Mucosa of stomach (tissue), 1 donor: ENCODE results near the gene KCNK6.

Experiments used
- H3K27me3 ChIP-seq: one replicate; pipeline ENCODE4 v1.7.0; 2013; ENCODE audit warnings: mild to moderate bottlenecking, low read length; ENCODE audit not compliant: control insufficient read depth, insufficient read depth
- H3K36me3 ChIP-seq: one replicate; pipeline ENCODE4 v1.7.0; 2013; ENCODE audit warnings: low read length; ENCODE audit not compliant: control insufficient read depth, insufficient read depth
- H3K4me1 ChIP-seq: one replicate; pipeline ENCODE4 v1.7.0; 2013; ENCODE audit warnings: mild to moderate bottlenecking, low read length; ENCODE audit not compliant: control insufficient read depth, insufficient read depth
- H3K4me3 ChIP-seq: one replicate; pipeline ENCODE4 v1.7.0; 2013; ENCODE audit warnings: low read length
- H3K9ac ChIP-seq: one replicate; pipeline ENCODE4 v1.7.0; 2013; ENCODE audit warnings: mild to moderate bottlenecking, low read length, moderate library complexity
- H3K9me3 ChIP-seq: one replicate; pipeline ENCODE4 v1.7.0; 2013; ENCODE audit warnings: mild to moderate bottlenecking, low read length, moderate library complexity; ENCODE audit not compliant: control insufficient read depth
- donor health status: Pancreatic carcinoma.

The KCNK6 gene

DNA sequence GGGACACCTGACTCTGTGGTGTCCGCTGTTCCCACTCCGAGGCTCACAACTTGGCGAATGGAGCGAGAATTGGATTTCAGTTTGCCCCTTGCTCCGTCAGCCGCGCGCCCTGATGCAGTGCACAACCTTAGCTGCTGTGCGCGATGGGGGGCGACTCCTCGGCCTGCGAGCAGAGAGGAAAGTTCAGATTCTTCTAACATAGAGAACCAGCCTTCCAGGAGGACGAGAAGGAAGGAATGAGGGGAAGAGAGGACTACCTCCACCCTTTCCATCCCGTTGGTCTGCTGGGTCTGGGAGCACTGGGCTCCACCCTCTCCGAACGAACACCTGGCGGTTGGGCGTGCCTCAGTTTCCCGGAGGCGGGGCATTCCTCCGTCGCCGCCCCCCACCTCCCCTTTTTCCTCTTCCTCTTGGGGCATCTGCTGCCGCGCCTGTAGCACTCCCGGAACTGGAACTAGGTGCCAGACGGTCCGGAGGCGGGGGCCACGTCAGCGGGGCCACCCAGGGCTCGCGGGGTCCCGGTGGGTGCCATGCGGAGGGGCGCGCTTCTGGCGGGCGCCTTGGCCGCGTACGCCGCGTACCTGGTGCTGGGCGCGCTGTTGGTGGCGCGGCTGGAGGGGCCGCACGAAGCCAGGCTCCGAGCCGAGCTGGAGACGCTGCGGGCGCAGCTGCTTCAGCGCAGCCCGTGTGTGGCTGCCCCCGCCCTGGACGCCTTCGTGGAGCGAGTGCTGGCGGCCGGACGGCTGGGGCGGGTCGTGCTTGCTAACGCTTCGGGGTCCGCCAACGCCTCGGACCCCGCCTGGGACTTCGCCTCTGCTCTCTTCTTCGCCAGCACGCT lies at the start of gene KCNK6:
Gene KCNK6, plus strand, starts transcription at position 425 of the 838 bp plus-strand sequence. Its CDS starts 106 bp downstream, at position 531.
- peak within 1 kb of the TSS; percentile 72 for H3K4me3 ChIP-seq
- no peaks in the 10 kb centered on the region for H3K27me3 ChIP-seq
- H3K9ac ChIP-seq, result peak within 1 kb of the TSS; percentile 81
- H3K36me3 ChIP-seq, result no peaks in the 10 kb centered on the region
- no peaks in the 10 kb centered on the region for H3K9me3 ChIP-seq
- peaks cover 32% of the 10 kb centered on the region for H3K4me1 ChIP-seq

DNA sequence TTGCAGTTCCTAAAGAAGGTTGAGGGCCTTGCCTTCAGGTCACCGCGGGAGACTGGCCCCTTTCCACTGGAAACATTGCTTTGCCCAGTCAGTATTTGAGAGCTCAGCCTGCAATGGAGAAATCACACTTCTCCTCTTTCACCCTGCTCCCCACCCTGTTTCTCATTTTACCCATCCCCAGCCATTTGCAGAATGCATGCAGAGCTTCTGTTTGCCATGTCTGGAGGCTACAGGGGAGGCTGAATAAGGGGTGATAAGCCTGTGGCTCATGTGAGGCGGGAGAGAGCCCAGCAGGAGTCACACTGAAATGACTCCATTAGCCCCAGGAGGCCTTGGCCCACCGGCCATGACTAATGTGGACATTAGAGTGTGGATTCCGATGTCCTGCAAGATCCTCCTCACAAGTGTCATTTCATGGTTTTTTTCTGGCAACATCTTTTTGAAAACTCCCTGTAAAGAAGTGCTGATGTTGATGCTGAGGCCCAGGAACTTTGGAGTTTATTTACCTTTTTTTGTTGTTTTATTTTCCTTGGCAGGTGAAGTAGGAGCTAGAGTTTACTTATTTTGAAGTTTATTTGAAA lies 49.0 kb upstream of the KCNK6 start:
- Histone ChIP-seq H3K9me3 (no peaks in the 10 kb centered on the region), H3K27me3 (no peaks in the 10 kb centered on the region), H3K9ac (no peak overlapping the region), H3K4me3 (no peak overlapping the region), H3K36me3 (no peaks in the 10 kb centered on the region), H3K4me1 (peaks cover 79% of the 10 kb centered on the region)

DNA sequence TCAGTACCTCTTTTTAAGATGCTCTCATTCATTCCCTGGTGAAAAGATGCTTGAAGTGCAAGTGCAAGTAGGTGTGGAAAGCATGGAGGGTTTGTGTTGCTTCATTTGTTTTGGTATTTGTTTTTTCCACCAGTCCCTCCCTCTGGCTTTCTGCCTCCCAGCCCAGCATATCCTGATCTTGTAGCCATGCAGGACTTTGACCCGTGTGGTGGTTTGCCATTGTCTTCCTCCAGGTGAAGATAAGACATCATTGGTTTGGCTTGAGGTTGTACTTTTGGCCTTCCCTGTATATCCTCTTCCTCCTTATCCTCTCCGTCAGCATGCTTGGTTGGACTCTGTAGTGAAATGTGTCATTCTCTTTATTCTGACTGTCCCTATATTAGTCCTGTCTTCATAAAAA lies 46.1 kb upstream of the KCNK6 start:
- no peak overlapping the region for H3K9ac ChIP-seq
- no peaks in the 10 kb centered on the region for H3K9me3 ChIP-seq
- no peaks in the 10 kb centered on the region for H3K27me3 ChIP-seq
- H3K4me1 ChIP-seq, result peaks cover 67% of the 10 kb centered on the region
- no peaks in the 10 kb centered on the region for H3K36me3 ChIP-seq
- no peak overlapping the region for H3K4me3 ChIP-seq

DNA sequence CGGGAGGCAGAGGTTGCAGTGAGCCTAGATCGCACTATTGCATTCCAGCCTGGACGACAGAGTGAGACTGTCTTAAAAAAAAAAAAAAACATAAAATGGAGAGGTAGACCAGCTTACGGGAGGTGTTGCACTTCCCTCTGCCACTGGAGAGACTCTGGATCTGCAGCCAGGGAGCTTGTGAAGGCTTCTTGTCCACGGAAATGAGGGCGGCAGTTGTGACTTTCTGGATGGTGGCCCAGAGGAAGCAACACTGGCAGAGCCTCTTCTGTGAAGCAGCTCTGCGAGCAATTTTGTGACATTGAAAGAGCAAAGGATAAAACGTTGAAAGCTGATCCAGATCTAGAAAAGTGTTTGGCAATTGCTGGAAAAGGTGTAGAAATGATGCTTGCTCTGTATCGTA lies 44.9 kb upstream of the KCNK6 start:
- Histone ChIP-seq H3K36me3 (no peaks in the 10 kb centered on the region), H3K9ac (no peak overlapping the region), H3K4me1 (peaks cover 63% of the 10 kb centered on the region), H3K4me3 (no peak overlapping the region), H3K9me3 (no peaks in the 10 kb centered on the region), H3K27me3 (no peaks in the 10 kb centered on the region)

DNA sequence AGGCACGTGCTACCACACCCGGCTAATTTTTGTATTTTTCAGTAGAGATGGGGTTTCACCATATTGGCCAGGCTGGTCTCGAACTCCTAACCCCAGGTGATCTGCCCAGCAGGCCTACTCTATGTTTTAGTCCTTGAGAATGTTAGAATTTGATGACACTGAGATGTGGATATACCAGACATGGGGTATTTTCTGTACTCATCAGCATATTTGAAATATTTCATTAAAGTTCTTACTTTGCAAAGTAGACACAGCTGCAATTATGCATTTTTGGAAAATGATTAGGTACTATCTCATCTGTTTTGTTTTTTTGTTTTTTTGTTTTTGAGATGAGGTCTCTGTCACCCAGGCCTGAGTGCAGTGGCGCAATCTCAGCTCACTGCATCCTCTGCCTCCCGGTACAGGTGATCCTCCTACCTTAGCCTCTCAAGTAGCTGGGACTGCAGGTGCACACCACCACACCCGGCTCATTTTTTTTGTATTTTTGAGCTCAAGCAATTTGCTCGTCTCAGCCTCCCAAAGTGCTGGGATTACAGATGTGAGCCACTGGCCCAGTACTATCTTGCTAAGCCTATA lies 42.6 kb upstream of the KCNK6 start:
- no peaks in the 10 kb centered on the region for H3K27me3 ChIP-seq
- H3K9me3 ChIP-seq, result no peaks in the 10 kb centered on the region
- H3K4me3 ChIP-seq, result no peak overlapping the region
- H3K4me1 ChIP-seq, result peaks cover 61% of the 10 kb centered on the region
- no peak overlapping the region for H3K9ac ChIP-seq
- peaks cover 4% of the 10 kb centered on the region for H3K36me3 ChIP-seq

DNA sequence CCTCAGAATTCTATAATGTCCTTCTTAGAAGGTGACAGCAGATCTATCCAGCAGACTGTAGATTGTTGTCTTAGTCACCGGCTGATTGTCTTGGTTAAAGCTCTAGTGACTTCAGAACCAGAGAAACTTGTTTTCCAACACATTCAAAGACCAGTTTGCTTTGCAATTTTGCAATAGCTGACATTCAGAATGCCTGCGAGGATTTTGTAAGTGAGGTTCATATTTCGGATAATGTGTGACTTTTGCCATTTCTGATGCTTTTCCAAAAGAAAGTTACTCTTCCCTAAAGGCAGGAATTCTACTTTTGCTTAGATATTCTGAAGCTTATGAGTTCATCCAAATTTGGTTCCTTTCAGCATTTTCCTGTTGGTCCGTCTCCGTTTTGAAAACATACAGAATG lies 42.1 kb upstream of the KCNK6 start:
- Histone ChIP-seq H3K36me3 (peaks cover 4% of the 10 kb centered on the region), H3K9me3 (no peaks in the 10 kb centered on the region), H3K4me1 (peaks cover 55% of the 10 kb centered on the region), H3K9ac (no peak overlapping the region), H3K4me3 (no peak overlapping the region), H3K27me3 (no peaks in the 10 kb centered on the region)

DNA sequence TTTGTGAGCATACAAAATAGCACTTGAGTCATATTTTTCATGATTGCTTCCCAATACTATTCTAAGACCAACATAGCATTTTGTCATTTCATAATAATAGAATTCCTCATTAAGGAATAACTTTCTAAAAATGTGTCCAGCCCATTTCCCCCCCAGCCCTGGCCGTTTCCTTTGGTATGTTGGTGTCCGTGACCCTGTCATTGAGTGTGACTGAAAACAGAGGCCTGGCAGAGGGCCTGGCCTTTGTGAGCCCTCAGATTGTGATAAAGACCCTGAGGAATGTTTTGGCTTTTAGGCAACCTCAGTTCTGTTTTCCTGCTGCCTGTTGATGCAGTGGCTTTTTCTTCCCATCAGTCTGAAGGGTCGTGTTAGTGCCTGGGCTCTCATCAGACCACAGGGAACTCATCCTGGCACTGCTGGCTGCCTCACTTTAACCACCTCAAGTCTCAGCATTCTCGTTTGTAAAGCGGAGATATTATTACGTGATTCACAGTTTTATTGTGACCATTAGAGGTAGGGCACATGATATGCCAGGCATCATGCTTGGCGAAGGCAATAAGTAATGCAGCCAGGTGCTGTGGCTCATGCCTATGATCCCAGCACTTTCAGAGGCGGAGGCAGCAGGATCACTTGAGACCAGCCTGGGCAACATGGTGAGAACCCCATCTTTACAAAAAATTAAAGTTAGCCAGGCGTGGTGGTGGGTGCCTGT lies 41.5 kb upstream of the KCNK6 start:
- Histone ChIP-seq H3K36me3 (peaks cover 4% of the 10 kb centered on the region), H3K9me3 (no peaks in the 10 kb centered on the region), H3K9ac (no peak overlapping the region), H3K4me3 (no peak overlapping the region), H3K4me1 (peaks cover 51% of the 10 kb centered on the region), H3K27me3 (no peaks in the 10 kb centered on the region)

DNA sequence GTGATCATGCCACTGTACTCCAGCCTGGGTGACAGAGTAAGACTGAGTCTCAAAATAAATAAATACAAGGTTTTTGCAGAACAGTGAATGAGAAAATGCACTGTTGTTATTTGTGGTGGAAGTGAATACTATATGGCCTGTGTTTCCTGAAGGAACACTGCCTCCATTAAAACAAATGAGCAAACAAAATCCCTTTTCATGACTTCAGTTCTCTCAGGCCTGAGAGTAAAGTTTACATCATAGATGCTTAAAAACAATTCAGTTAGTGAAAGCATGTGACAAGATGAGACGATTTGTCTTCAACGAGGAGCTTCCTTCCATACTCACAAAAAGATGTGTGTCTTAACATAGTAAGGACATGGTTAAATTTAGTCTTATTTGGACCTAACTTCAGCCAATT lies 40.9 kb upstream of the KCNK6 start:
- Histone ChIP-seq H3K4me1 (peaks cover 44% of the 10 kb centered on the region), H3K9ac (no peak overlapping the region), H3K9me3 (no peaks in the 10 kb centered on the region), H3K36me3 (peaks cover 4% of the 10 kb centered on the region), H3K4me3 (no peak overlapping the region), H3K27me3 (no peaks in the 10 kb centered on the region)

DNA sequence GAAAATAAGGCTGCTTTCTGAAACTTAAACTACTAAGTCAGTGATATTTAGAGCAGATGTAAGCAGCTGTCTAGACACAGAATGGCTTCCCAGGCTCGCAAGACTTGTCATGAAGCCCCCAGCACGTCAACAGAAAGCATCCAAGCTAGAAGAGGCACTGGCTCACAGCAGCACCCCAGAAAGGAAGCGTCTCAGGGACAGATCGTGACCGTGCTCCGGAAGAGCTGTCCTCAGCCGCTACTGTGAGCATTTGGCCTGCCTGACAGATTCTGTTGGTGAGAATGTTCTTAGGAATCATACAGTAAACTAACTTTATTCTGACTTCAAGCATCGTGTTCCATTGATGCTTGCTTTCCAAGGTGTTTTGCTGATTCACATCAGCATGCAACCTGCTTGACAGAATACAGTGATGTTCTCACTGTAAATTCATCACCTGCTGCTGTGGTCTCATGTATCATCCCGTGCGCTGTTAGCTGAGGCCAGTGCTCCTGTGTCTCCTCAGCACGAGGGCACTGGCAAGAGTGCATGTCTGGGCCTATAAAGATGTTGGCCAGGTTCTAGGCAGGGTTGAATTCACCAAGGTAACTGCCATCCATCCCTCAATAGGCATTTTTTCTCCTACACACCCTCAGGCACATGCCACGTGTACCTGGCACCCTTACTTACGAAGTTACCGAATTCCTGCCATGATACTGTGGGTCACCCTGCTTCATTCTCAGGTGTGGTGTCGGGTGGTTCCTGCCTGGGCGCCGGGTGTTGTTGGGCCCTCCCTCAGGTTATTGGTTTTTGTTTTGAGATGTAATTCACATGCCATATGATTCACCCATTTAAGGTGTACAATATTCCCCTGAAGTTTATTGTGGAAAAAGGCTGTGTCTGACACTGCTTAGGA lies 39.4 kb upstream of the KCNK6 start:
- Histone ChIP-seq H3K36me3 (peaks cover 4% of the 10 kb centered on the region), H3K9ac (no peak overlapping the region), H3K4me1 (peaks cover 29% of the 10 kb centered on the region), H3K4me3 (no peak overlapping the region), H3K27me3 (no peaks in the 10 kb centered on the region), H3K9me3 (no peaks in the 10 kb centered on the region)

DNA sequence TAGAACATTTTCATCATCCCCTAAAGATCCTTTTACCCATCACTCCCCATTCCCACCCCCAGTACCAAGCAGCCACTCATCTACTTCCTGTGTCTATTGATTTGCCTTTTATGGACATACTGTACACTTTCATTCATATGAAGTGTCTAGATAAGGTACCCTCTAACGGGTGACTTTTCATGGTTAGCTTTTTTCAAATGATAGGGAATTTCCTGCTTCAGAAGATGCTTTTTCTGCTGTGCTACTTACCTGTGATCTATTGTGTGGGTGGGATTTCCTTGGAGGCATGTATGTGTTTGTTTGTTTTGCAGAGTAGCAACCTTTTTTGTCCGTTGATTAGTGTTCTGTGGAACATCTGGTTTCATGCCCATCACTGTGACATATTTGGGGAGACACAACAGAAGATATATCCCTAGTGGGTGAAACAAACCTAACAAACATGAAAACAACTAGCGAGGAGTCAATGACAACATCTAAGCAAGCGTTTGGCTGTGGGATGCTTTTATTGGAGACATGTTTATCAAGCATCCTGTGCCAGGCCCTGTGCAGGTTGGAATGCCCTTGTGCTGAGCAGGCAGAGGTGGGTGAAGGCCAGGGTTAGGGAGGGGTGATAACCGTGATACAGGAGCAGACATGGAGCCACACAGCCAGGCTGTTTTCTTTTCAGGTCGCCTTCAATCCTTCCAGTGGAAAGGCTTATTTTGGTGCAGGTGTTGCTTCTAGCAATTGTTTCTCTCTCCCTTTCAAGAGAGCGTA lies 37.7 kb upstream of the KCNK6 start:
- H3K4me1 ChIP-seq, result peaks cover 37% of the 10 kb centered on the region
- H3K9me3 ChIP-seq, result no peaks in the 10 kb centered on the region
- H3K36me3 ChIP-seq, result peaks cover 9% of the 10 kb centered on the region
- H3K4me3 ChIP-seq, result no peak overlapping the region
- H3K9ac ChIP-seq, result no peak overlapping the region
- no peaks in the 10 kb centered on the region for H3K27me3 ChIP-seq

DNA sequence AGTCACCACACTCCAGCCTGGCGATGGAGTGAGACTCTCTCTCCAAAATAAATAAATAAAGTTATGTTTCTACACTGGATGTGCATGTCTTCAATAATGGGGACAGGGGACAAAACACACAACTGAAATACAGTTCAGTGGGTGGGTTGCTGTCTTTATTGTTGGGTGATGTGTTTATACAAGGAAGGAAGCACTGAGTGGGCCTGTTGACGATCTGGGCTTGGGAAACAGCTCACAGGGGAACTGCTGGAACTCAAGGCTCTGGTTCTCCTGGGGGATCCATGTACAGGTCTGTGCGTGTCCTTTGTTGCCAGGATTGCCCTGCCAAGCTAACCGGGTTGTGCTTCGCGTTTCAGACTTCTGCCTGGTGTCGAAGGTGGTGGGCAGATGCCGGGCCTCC lies 36.4 kb upstream of the KCNK6 start:
- peaks cover 25% of the 10 kb centered on the region for H3K4me1 ChIP-seq
- peaks cover 9% of the 10 kb centered on the region for H3K36me3 ChIP-seq
- no peaks in the 10 kb centered on the region for H3K27me3 ChIP-seq
- H3K4me3 ChIP-seq, result no peak overlapping the region
- H3K9ac ChIP-seq, result no peak overlapping the region
- no peaks in the 10 kb centered on the region for H3K9me3 ChIP-seq
